Testis (tissue), 2 donors: ENCODE results near the gene LYRM9.

Experiments used
- POLR2A ChIP-seq: fragments of 450-650 bp; IDR thresholded peaks from one replicate; pipeline ENCODE4 v1.6.1; 2017; ENCODE audit warnings: antibody characterized with exemption, mild to moderate bottlenecking, moderate library complexity
- TF ChIP-seq, protein P1 (sequence below), 3 experiments: fragments of 450-650 bp in 2 of 3; fragments of 200-600 bp in 1 of 3; sonication (generic) in 1 of 3; IDR thresholded peaks; one replicate each; pipeline ENCODE4 v1.5.1; 2016 to 2019; ENCODE audit warnings: antibody characterized with exemption in 3 of 3, mild to moderate bottlenecking in 2 of 3, moderate library complexity in 1 of 3

GRCh38 chr17:27872776-27873175 lies 20.4 kb downstream of the LYRM9 start:
- TF ChIP-seq, protein P1, sequence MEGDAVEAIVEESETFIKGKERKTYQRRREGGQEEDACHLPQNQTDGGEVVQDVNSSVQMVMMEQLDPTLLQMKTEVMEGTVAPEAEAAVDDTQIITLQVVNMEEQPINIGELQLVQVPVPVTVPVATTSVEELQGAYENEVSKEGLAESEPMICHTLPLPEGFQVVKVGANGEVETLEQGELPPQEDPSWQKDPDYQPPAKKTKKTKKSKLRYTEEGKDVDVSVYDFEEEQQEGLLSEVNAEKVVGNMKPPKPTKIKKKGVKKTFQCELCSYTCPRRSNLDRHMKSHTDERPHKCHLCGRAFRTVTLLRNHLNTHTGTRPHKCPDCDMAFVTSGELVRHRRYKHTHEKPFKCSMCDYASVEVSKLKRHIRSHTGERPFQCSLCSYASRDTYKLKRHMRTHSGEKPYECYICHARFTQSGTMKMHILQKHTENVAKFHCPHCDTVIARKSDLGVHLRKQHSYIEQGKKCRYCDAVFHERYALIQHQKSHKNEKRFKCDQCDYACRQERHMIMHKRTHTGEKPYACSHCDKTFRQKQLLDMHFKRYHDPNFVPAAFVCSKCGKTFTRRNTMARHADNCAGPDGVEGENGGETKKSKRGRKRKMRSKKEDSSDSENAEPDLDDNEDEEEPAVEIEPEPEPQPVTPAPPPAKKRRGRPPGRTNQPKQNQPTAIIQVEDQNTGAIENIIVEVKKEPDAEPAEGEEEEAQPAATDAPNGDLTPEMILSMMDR (IDR thresholded peaks at IDR 0.05): no peak
- no peak for TF ChIP-seq POLR2A
